ENCODE results near the gene IER5L. TPM values are rescaled to one million over a fixed set of nuclear protein-coding genes. Genes with fewer than 3 reads are reported as not detected.
"Not testable (repeated sequence)": the region's sequence is repeated elsewhere in the genome, so short reads cannot be mapped to it uniquely, and the experiment has no call there.

The IER5L gene
- total and polyA plus RNA-seq, 4 donors: 5.9 to 17.5 (median 9.0) TPM

DNA sequence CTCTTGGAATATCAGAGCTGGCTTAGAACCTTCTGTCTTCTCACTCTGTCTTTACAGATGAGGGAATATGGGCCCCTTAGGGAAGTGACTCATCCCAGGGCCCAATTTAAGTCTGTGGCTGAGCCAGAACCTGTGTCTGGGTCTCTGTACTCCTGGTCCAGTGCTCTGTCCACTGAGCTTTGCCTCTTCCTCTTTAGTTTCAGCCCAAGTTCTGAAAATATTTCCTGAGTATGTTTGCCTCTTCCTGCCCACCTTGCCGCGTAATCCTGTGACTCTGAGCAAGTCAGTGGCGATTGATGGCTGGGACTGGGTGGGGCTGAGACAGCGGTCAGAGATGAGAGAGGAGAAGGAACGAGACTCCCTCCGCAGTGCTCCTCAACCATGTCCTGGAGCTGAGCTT lies 7.8 kb downstream of the IER5L start:
- no peak for DNase-seq (ENCODE audit: low read depth in 4 of 6, low spot score in 6 of 6)
- WGBS (ENCODE audit: insufficient coverage): 43% methylated on average over 3 of the region's 6 CpGs
- Histone ChIP-seq H3K4me3 (ENCODE audit: low read depth, low read length) (no peak overlapping the region), H3K9me3 (ENCODE audit: control insufficient read depth, insufficient read depth, low read length) (no peaks in the 10 kb centered on the region), H3K27ac (ENCODE audit: low read depth, low read length) (no peak overlapping the region), H3K36me3 (ENCODE audit: control insufficient read depth, insufficient read depth, low read length) (no peaks in the 10 kb centered on the region), H3K4me1 (ENCODE audit: control insufficient read depth, insufficient read depth, low read length) (peaks cover 43% of the 10 kb centered on the region), H3K27me3 (ENCODE audit: control insufficient read depth, insufficient read depth, low read length) (peaks cover 5% of the 10 kb centered on the region)

DNA sequence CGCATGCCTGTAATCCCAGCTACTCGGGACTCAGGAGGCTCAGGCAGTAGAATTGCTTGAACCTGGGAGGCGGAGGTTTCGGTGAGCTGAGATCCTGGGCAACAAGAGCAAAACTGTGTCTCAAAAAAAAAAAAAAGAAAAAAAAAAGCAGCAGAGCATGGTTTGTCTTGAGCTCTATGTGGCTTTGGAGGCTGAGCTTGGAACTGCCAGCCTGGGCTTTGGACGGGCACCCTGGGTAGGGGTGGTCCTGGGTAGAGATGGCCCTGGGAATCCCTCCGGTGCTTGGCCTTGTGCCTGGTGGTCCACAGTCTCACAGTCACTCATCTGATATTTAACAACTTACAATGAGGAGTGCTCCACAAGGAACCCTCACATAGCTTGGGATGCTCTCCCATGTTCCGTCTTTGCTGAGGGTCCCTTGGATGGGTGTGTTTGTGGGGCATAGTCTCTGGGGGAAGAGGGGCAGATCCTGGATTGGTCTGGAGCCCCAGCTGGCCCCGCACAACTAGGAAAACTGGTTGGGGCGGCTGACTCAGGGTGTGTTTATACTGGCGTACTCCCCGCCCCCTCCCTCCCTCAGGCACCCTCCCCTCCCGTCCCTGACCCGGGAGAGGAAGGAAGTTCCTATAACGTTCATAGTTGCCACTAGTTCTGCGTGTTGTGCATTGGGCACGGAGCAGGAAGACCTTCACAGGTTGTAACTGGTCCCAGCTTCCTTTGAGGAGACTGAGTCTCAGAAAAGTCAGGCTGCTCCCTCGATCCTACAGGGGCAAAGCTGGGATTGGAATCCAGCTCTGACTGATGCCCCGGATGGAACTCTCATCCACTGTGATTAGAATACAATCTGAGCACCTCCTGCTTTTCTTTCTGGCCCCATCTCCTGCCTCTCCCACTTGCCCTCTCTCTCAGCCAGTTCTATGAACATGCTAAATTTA lies 11.2 kb downstream of the IER5L start:
- H3K36me3 ChIP-seq (ENCODE audit: control insufficient read depth, insufficient read depth, low read length): no peaks in the 10 kb centered on the region
- H3K27ac ChIP-seq (ENCODE audit: low read depth, low read length): peak overlapping the region; percentile 58
- H3K9me3 ChIP-seq (ENCODE audit: control insufficient read depth, insufficient read depth, low read length): no peaks in the 10 kb centered on the region
- H3K4me3 ChIP-seq (ENCODE audit: low read depth, low read length): no peak overlapping the region
- 31% methylated on average over 11 of the region's 18 CpGs for WGBS (ENCODE audit: insufficient coverage)
- peaks cover 33% of the 10 kb centered on the region for H3K4me1 ChIP-seq (ENCODE audit: control insufficient read depth, insufficient read depth, low read length)
- DNase-seq (ENCODE audit: low read depth in 4 of 6, low spot score in 6 of 6): no peak
- H3K27me3 ChIP-seq (ENCODE audit: control insufficient read depth, insufficient read depth, low read length): no peaks in the 10 kb centered on the region

DNA sequence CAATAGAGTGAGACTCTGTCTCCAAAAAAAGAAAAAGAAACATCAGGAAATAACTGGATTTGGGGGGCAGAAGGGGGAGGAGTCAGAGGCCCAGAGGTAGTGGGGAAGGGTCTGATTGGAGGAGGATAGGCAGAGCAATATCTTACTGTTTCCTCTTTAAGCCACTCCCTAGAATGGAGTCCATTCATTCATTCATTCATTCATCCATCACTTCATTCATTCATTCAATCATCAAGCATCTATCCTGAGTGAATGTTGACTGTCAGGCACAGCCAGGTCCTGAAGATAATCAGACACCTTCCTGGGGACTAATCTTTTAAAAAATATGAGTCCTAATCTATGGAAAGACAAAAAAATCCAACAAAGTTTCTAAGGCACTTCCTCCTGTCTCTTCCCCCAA lies 12.9 kb downstream of the IER5L start:
- H3K36me3 ChIP-seq (ENCODE audit: control insufficient read depth, insufficient read depth, low read length): no peaks in the 10 kb centered on the region
- DNase-seq (ENCODE audit: low read depth in 4 of 6, low spot score in 6 of 6): no peak
- no peak overlapping the region for H3K27ac ChIP-seq (ENCODE audit: low read depth, low read length)

DNA sequence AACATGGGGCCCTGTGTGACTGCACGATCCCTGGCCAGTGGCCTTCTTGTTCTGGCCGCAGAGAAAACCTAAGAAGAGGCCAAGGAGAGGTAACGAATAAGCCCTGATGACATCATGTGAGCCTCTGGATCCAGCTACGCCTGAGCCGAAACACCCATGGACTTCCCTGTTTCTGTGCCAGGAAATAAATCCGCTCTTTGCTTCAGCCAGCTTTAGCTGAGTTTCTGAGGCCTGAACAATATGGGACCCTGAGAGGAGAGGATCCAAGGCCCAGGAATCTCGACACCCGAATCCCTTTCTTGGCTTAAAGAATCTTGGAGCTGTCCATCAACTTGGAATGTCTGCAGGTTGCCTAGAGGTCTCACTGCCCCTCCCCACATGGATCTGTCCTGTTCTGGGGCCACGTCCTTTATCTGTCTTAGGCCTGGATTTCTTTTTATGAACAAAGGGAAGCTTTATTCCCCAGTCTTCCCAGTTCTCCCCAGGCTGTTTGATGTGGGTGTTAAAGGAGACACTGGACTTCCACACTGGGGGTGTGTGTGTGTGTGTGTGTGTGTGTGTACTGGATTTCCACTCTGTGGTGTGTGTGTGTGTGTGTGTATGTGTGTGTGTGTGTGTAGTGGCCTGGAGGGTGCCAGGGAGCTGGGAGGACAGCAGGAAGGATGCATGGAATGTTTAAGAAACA lies 13.7 kb downstream of the IER5L start:
- peak in 2 of 6 donors; percentile 39 to 64 for DNase-seq (ENCODE audit: low read depth in 4 of 6, low spot score in 6 of 6)
- Histone ChIP-seq H3K4me3 (ENCODE audit: low read depth, low read length) (no peak overlapping the region), H3K36me3 (ENCODE audit: control insufficient read depth, insufficient read depth, low read length) (no peaks in the 10 kb centered on the region), H3K9me3 (ENCODE audit: control insufficient read depth, insufficient read depth, low read length) (no peaks in the 10 kb centered on the region), H3K27me3 (ENCODE audit: control insufficient read depth, insufficient read depth, low read length) (no peaks in the 10 kb centered on the region), H3K27ac (ENCODE audit: low read depth, low read length) (peak overlapping the region; percentile 82), H3K4me1 (ENCODE audit: control insufficient read depth, insufficient read depth, low read length) (peaks cover 33% of the 10 kb centered on the region)
- WGBS (ENCODE audit: insufficient coverage): 40% methylated on average over 8 of the region's 9 CpGs

More for the DNA sequence above, 12.9 kb downstream of the IER5L start:
- Histone ChIP-seq H3K27me3 (ENCODE audit: control insufficient read depth, insufficient read depth, low read length) (no peaks in the 10 kb centered on the region), H3K4me1 (ENCODE audit: control insufficient read depth, insufficient read depth, low read length) (peaks cover 33% of the 10 kb centered on the region), H3K9me3 (ENCODE audit: control insufficient read depth, insufficient read depth, low read length) (no peaks in the 10 kb centered on the region), H3K4me3 (ENCODE audit: low read depth, low read length) (no peak overlapping the region)

DNA sequence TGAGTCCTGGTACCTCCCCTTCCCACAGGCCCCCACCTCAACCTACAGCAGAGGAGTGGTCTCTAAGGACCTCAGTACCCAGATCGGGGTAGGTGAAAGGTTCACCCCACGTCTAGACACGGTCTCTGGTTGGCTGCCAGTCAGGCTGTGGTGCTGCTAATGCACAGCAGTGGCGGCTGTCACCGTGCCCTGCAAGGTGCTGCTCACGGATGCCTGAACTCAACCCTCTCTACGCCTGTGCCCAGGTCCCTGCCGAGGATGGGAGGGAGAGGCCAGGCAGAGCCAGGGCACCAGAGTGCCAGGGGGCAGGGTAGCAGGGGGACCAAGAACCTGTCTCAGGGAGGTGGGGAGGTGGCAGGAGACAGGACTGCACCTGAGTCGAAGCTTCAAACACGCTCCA lies 14.3 kb downstream of the IER5L start:
- peaks cover 33% of the 10 kb centered on the region for H3K4me1 ChIP-seq (ENCODE audit: control insufficient read depth, insufficient read depth, low read length)
- H3K36me3 ChIP-seq (ENCODE audit: control insufficient read depth, insufficient read depth, low read length): no peaks in the 10 kb centered on the region
- no peak overlapping the region for H3K4me3 ChIP-seq (ENCODE audit: low read depth, low read length)
- WGBS (ENCODE audit: insufficient coverage): 79% methylated on average over 8 of the region's 10 CpGs
- no peak for DNase-seq (ENCODE audit: low read depth in 4 of 6, low spot score in 6 of 6)
- H3K27ac ChIP-seq (ENCODE audit: low read depth, low read length): peak overlapping the region; percentile 82
- no peaks in the 10 kb centered on the region for H3K27me3 ChIP-seq (ENCODE audit: control insufficient read depth, insufficient read depth, low read length)
- no peaks in the 10 kb centered on the region for H3K9me3 ChIP-seq (ENCODE audit: control insufficient read depth, insufficient read depth, low read length)

DNA sequence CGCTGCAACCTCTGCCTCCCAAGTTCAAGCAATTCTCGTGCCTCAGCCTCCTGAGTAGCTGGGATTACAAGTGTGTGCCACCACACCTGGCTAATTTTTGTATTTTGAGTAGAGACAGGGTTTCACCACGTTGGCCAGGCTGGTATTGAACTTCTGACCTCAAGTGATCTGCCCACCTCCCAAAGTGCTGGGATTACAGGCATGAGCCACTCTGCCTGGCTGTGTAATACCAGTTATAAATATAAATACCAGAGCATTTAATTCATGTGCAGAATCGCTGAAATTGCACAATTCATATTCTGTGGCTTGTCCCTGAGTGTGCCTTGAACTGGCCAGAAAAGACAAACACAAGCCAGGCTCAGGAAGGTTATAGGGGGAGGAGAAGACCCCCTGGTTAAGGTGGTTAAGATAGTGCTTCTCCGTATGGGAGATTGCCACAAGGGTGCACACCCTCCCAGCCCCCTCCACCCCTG lies 14.8 kb downstream of the IER5L start:
- H3K9me3 ChIP-seq (ENCODE audit: control insufficient read depth, insufficient read depth, low read length); H3K27me3 ChIP-seq (ENCODE audit: control insufficient read depth, insufficient read depth, low read length); DNase-seq (ENCODE audit: low read depth in 4 of 6, low spot score in 6 of 6); H3K27ac ChIP-seq (ENCODE audit: low read depth, low read length); H3K4me3 ChIP-seq (ENCODE audit: low read depth, low read length); H3K36me3 ChIP-seq (ENCODE audit: control insufficient read depth, insufficient read depth, low read length): not testable (repeated sequence)
- WGBS (ENCODE audit: insufficient coverage): no CpG with 5 or more reads among the region's 5 CpGs
- H3K4me1 ChIP-seq (ENCODE audit: control insufficient read depth, insufficient read depth, low read length): peaks cover 33% of the 10 kb centered on the region

DNA sequence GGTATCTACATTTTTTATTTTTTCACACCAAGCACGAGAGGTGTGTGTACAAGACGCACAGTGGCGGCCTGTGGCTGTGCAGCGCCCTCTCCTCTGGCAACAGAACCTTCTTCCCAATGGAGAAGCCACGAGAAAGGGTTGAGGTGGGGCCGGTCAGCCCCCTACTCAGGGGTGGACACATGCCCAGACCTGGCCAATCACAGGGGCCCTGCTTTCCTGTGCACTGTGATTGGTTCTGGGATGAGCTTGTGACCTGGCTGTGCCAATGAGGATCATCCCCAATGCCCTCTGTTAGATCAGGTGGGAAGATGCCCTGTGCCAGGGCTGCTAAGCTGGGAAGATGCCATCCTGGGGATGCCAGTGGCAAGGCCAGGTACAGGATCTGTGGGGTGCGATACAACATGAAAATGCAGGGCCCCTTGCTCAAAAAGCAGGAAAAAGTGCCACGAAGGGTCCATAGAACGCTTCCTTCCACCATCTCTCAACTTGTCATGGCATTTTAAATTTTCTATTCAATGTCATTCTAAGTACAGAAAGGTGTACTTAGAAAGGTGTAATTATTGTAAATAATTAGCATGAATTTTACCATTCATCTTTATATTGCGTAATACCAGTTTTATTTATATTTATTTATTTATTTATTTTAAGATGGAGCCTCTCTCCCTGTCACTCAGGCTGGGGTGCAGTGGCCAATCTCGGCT lies 15.4 kb downstream of the IER5L start:
- H3K4me3 ChIP-seq (ENCODE audit: low read depth, low read length): no peak overlapping the region
- H3K4me1 ChIP-seq (ENCODE audit: control insufficient read depth, insufficient read depth, low read length): peaks cover 28% of the 10 kb centered on the region
- peak in 1 of 6 donors; percentile 44 for DNase-seq (ENCODE audit: low read depth in 4 of 6, low spot score in 6 of 6)
- WGBS (ENCODE audit: insufficient coverage): 100% methylated on average over 2 of the region's 11 CpGs
- H3K27me3 ChIP-seq (ENCODE audit: control insufficient read depth, insufficient read depth, low read length): no peaks in the 10 kb centered on the region
- no peak overlapping the region for H3K27ac ChIP-seq (ENCODE audit: low read depth, low read length)
- H3K9me3 ChIP-seq (ENCODE audit: control insufficient read depth, insufficient read depth, low read length): no peaks in the 10 kb centered on the region
- no peaks in the 10 kb centered on the region for H3K36me3 ChIP-seq (ENCODE audit: control insufficient read depth, insufficient read depth, low read length)

DNA sequence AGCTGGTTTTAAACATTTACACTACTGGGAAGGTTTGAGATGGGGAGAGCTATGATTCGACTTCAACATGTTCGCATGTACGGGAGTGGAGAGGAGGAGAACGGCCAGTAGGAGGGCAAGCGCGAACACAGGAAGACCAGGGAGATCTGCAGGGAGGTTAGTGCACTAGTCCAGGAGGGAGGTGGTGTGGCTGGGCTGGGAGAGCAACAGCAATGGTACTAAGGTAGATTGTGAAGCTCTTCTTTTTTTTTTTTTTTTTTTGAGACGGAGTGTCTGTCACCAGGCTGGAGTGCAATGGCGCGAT lies 16.6 kb downstream of the IER5L start:
- H3K27ac ChIP-seq (ENCODE audit: low read depth, low read length): no peak overlapping the region
- H3K36me3 ChIP-seq (ENCODE audit: control insufficient read depth, insufficient read depth, low read length): peaks cover 3% of the 10 kb centered on the region
- H3K4me1 ChIP-seq (ENCODE audit: control insufficient read depth, insufficient read depth, low read length): peaks cover 17% of the 10 kb centered on the region
- no peaks in the 10 kb centered on the region for H3K27me3 ChIP-seq (ENCODE audit: control insufficient read depth, insufficient read depth, low read length)
- H3K9me3 ChIP-seq (ENCODE audit: control insufficient read depth, insufficient read depth, low read length): no peaks in the 10 kb centered on the region
- no peak overlapping the region for H3K4me3 ChIP-seq (ENCODE audit: low read depth, low read length)
- no peak for DNase-seq (ENCODE audit: low read depth in 4 of 6, low spot score in 6 of 6)
- WGBS (ENCODE audit: insufficient coverage): 95% methylated on average over 6 of the region's 9 CpGs

DNA sequence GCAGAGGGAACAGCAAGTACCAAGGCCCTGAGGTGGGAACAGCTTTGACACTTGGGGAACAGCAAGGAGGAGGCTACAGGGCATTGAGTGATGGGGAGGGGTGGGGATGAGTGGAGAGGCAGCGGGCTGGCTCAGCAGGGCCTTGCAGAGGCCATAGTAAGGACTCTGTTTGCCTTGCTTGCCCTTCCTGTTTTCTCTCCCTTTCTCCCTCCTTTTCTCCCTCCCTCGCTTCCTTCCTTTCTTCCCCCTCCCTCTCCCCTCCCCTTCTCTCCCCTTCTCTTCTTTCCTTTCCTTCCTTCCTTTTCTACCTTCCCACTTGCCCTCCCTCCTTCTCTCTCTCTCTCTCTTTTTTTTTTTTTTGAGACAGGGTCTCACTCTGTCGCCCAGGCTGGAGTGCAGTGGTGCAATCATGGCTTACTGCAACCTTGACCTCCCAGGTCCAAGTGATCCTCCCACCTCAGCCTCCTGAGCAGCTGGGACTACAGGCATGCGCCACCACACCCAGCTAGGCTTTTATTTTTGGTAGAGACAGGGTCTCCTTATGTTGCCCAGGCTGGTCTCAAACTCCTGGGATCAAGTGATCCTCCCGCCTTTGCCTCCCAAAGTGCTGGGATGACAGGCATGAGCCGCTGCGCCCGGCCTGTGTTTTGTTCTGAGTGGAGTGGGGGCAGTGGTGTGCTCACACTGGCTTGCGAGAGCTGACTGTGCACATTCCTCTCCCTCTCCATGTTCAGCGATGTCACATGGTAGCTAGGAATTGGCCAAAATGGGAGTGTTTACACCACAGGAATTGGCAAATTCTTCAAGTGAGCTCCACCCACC lies 17.1 kb downstream of the IER5L start:
- peaks cover 8% of the 10 kb centered on the region for H3K36me3 ChIP-seq (ENCODE audit: control insufficient read depth, insufficient read depth, low read length)
- WGBS (ENCODE audit: insufficient coverage): 95% methylated on average over 2 of the region's 10 CpGs
- no peaks in the 10 kb centered on the region for H3K9me3 ChIP-seq (ENCODE audit: control insufficient read depth, insufficient read depth, low read length)
- H3K4me1 ChIP-seq (ENCODE audit: control insufficient read depth, insufficient read depth, low read length): peaks cover 17% of the 10 kb centered on the region
- H3K4me3 ChIP-seq (ENCODE audit: low read depth, low read length): no peak overlapping the region
- no peaks in the 10 kb centered on the region for H3K27me3 ChIP-seq (ENCODE audit: control insufficient read depth, insufficient read depth, low read length)
- no peak for DNase-seq (ENCODE audit: low read depth in 4 of 6, low spot score in 6 of 6)
- H3K27ac ChIP-seq (ENCODE audit: low read depth, low read length): no peak overlapping the region

Data from spinal cord (tissue), 10 donors.